DOHH2 (cell line): Measurements from ENCODE around the gene IL20.

Experiments
- EZH2phosphoT487 ChIP-seq: fragments of 200-600 bp; sonication (generic); IDR thresholded peaks from 2 replicates; pipeline ENCODE4 v1.6.1; 2017; ENCODE audit warnings: borderline replicate concordance, mild to moderate bottlenecking, antibody characterized with exemption, low read length, moderate library complexity, mixed read lengths
- TF ChIP-seq, protein P1 (sequence below): fragments of 200-600 bp; sonication (generic); IDR thresholded peaks from one replicate; pipeline ENCODE4 v1.5.1; 2014; ENCODE audit warnings: antibody characterized with exemption, mild to moderate bottlenecking, low read depth, low read length; ENCODE audit not compliant: poor library complexity, severe bottlenecking

DNA sequence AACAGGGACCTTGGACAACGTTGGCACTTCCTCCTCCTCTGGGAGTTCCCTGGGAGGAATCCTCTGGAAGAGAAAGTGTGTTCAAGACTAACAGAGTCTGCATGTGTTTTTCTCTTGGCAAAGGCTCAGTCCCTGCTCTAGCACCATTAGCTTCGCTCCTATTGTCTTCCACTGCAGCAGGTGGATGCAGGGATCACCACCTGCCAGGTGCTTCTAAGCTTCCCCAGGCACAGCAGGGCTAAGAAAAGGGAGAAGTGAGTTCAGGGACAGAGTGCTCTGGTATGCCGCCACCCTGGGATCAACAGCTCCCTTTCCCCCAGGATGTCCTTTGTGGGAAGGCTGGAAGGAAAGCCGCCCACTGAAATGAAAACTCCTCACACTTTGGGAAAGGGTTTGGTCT, 43.9 kb upstream of the IL20 start:
- TF ChIP-seq, protein P1, sequence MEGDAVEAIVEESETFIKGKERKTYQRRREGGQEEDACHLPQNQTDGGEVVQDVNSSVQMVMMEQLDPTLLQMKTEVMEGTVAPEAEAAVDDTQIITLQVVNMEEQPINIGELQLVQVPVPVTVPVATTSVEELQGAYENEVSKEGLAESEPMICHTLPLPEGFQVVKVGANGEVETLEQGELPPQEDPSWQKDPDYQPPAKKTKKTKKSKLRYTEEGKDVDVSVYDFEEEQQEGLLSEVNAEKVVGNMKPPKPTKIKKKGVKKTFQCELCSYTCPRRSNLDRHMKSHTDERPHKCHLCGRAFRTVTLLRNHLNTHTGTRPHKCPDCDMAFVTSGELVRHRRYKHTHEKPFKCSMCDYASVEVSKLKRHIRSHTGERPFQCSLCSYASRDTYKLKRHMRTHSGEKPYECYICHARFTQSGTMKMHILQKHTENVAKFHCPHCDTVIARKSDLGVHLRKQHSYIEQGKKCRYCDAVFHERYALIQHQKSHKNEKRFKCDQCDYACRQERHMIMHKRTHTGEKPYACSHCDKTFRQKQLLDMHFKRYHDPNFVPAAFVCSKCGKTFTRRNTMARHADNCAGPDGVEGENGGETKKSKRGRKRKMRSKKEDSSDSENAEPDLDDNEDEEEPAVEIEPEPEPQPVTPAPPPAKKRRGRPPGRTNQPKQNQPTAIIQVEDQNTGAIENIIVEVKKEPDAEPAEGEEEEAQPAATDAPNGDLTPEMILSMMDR = no peak
- TF ChIP-seq EZH2phosphoT487 = no peak
